Measurements from ENCODE around the gene CEP55.

The CEP55 gene

GRCh38 chr10:93473161-93473560 lies 23.3 kb upstream of the CEP55 start:
- Histone ChIP-seq H3K36me3 (ENCODE audit: insufficient read depth, low read length) (no peaks in the 10 kb centered on the region), H4K20me1 (ENCODE audit: insufficient read depth, low read length) (no peaks in the 10 kb centered on the region), H3K9ac (ENCODE audit: low read length) (no peak overlapping the region), H3K79me2 (ENCODE audit: insufficient read depth, low read length) (no peaks in the 10 kb centered on the region), H3K4me3 (ENCODE audit: low read depth, low read length, poor library complexity, severe bottlenecking) (no peak overlapping the region), H3K27me3 (ENCODE audit: insufficient read depth, low read length) (no peaks in the 10 kb centered on the region), H3K27ac (ENCODE audit: low read depth, low read length, poor library complexity, severe bottlenecking) (no peak overlapping the region), H3K4me2 (ENCODE audit: low read length) (no peak overlapping the region), H3K4me1 (ENCODE audit: insufficient read depth, low read length, severe bottlenecking) (no peaks in the 10 kb centered on the region), H2AFZ (ENCODE audit: low read length) (no peak overlapping the region), H3F3A (ENCODE audit: insufficient read depth, low read length) (no peaks in the 10 kb centered on the region), H3K9me2 (ENCODE audit: low read depth, low read length) (no peaks in the 10 kb centered on the region), H3K9me3 (ENCODE audit: low read length) (no peaks in the 10 kb centered on the region)
- TF ChIP-seq EZH2 (IDR thresholded peaks at IDR 0.05; ENCODE audit: borderline replicate concordance, low read length) (no peak), CTCF (IDR thresholded peaks at IDR 0.05; ENCODE audit: low read length) (no peak)

GRCh38 chr10:93473804-93474472 lies 22.5 kb upstream of the CEP55 start:
- no peaks in the 10 kb centered on the region for H3K79me2 ChIP-seq (ENCODE audit: insufficient read depth, low read length)
- no peaks in the 10 kb centered on the region for H3K36me3 ChIP-seq (ENCODE audit: insufficient read depth, low read length)
- no peaks in the 10 kb centered on the region for H3K27me3 ChIP-seq (ENCODE audit: insufficient read depth, low read length)
- H4K20me1 ChIP-seq (ENCODE audit: insufficient read depth, low read length): no peaks in the 10 kb centered on the region
- no peak for TF ChIP-seq EZH2 (IDR thresholded peaks at IDR 0.05; ENCODE audit: borderline replicate concordance, low read length)
- no peak for TF ChIP-seq CTCF (IDR thresholded peaks at IDR 0.05; ENCODE audit: low read length)
- no peak overlapping the region for H3K4me2 ChIP-seq (ENCODE audit: low read length)
- no peaks in the 10 kb centered on the region for H3K9me2 ChIP-seq (ENCODE audit: low read depth, low read length)
- no peaks in the 10 kb centered on the region for H3K4me1 ChIP-seq (ENCODE audit: insufficient read depth, low read length, severe bottlenecking)
- H3K4me3 ChIP-seq (ENCODE audit: low read depth, low read length, poor library complexity, severe bottlenecking): no peak overlapping the region
- no peak overlapping the region for H3K27ac ChIP-seq (ENCODE audit: low read depth, low read length, poor library complexity, severe bottlenecking)
- H3F3A ChIP-seq (ENCODE audit: insufficient read depth, low read length): no peaks in the 10 kb centered on the region
- H3K9ac ChIP-seq (ENCODE audit: low read length): no peak overlapping the region
- no peak overlapping the region for H2AFZ ChIP-seq (ENCODE audit: low read length)
- H3K9me3 ChIP-seq (ENCODE audit: low read length): no peaks in the 10 kb centered on the region

GRCh38 chr10:93475227-93475626 lies 21.2 kb upstream of the CEP55 start:
- H3K27me3 ChIP-seq (ENCODE audit: insufficient read depth, low read length): no peaks in the 10 kb centered on the region
- no peaks in the 10 kb centered on the region for H3K4me1 ChIP-seq (ENCODE audit: insufficient read depth, low read length, severe bottlenecking)
- no peak overlapping the region for H2AFZ ChIP-seq (ENCODE audit: low read length)
- no peak overlapping the region for H3K4me2 ChIP-seq (ENCODE audit: low read length)
- no peaks in the 10 kb centered on the region for H4K20me1 ChIP-seq (ENCODE audit: insufficient read depth, low read length)
- H3F3A ChIP-seq (ENCODE audit: insufficient read depth, low read length): no peaks in the 10 kb centered on the region
- no peak overlapping the region for H3K27ac ChIP-seq (ENCODE audit: low read depth, low read length, poor library complexity, severe bottlenecking)
- H3K36me3 ChIP-seq (ENCODE audit: insufficient read depth, low read length): no peaks in the 10 kb centered on the region
- TF ChIP-seq CTCF (IDR thresholded peaks at IDR 0.05; ENCODE audit: low read length) (no peak), EZH2 (IDR thresholded peaks at IDR 0.05; ENCODE audit: borderline replicate concordance, low read length) (no peak)
- no peaks in the 10 kb centered on the region for H3K9me3 ChIP-seq (ENCODE audit: low read length)
- no peak overlapping the region for H3K9ac ChIP-seq (ENCODE audit: low read length)
- H3K4me3 ChIP-seq (ENCODE audit: low read depth, low read length, poor library complexity, severe bottlenecking): no peak overlapping the region
- H3K79me2 ChIP-seq (ENCODE audit: insufficient read depth, low read length): no peaks in the 10 kb centered on the region
- H3K9me2 ChIP-seq (ENCODE audit: low read depth, low read length): no peaks in the 10 kb centered on the region

All from OCI-LY1 (cell line).